Keratinocyte (primary cell): ENCODE results near the gene HELT. TPM values are rescaled to one million over a fixed set of nuclear protein-coding genes. Genes with fewer than 3 reads are reported as not detected.

ENCODE experiments used
- DNase-seq: peaks from one replicate; pipeline ENCODE4 v3.0.0-alpha.2; 2011; ENCODE audit warnings: low read depth, missing footprints, low spot score
- FAIRE-seq: peaks from 2 replicates; lab custom pipeline; 2011; peaks lifted over from hg19 to GRCh38; lab: Jason Lieb, UNC
- H2AFZ ChIP-seq: 2 replicates; pipeline ENCODE4 v1.6.0; 2012; ENCODE audit warnings: low read length, control low read depth, inconsistent platforms; ENCODE audit not compliant: control insufficient read depth
- H3K27ac ChIP-seq: 2 replicates; pipeline ENCODE4 v1.5.1; 2011; ENCODE audit warnings: low read length; ENCODE audit not compliant: control insufficient read depth, insufficient read depth
- H3K27me3 ChIP-seq: 3 replicates; pipeline ENCODE4 v1.6.0; 2011; ENCODE audit warnings: low read length; ENCODE audit not compliant: control insufficient read depth, insufficient read depth; ENCODE audit errors: extremely low read depth
- H3K36me3 ChIP-seq, 2 experiments: 2 replicates in 1 of 2; 3 replicates in 1 of 2; pipeline ENCODE4 v1.5.1; 2011; ENCODE audit warnings: low read length in 2 of 2, mild to moderate bottlenecking in 1 of 2; ENCODE audit not compliant: control insufficient read depth in 2 of 2, insufficient read depth in 2 of 2; ENCODE audit errors: extremely low read depth in 1 of 2
- H3K4me1 ChIP-seq: 3 replicates; pipeline ENCODE4 v1.5.1; 2011; ENCODE audit warnings: low read length; ENCODE audit not compliant: control insufficient read depth, insufficient read depth; ENCODE audit errors: extremely low read depth
- H3K4me2 ChIP-seq: 3 replicates; pipeline ENCODE4 v1.6.0; 2011; ENCODE audit warnings: low read depth, low read length; ENCODE audit not compliant: control insufficient read depth, insufficient read depth; ENCODE audit errors: extremely low read depth
- H3K4me3 ChIP-seq, 3 experiments: fragments of 200-600 bp in 1 of 3; sonication (generic) in 1 of 3; 2 replicates in 2 of 3; 3 replicates in 1 of 3; pipeline ENCODE4 v1.5.1; 2011 to 2016; ENCODE audit warnings: low read length in 3 of 3, mild to moderate bottlenecking in 3 of 3, control low read depth in 2 of 3, inconsistent platforms in 1 of 3, low read depth in 1 of 3, mixed read lengths in 1 of 3, mixed run types in 1 of 3, moderate library complexity in 1 of 3; ENCODE audit not compliant: control insufficient read depth in 2 of 3, insufficient read depth in 2 of 3; ENCODE audit errors: extremely low read depth in 1 of 3
- H3K79me2 ChIP-seq: 2 replicates; pipeline ENCODE4 v1.6.0; 2012; ENCODE audit warnings: low read length; ENCODE audit not compliant: control insufficient read depth, insufficient read depth
- H3K9ac ChIP-seq: 3 replicates; pipeline ENCODE4 v1.6.0; 2011; ENCODE audit warnings: low read length; ENCODE audit not compliant: control insufficient read depth, insufficient read depth; ENCODE audit errors: extremely low read depth
- H3K9me1 ChIP-seq: 3 replicates; pipeline ENCODE4 v1.6.0; 2011; ENCODE audit warnings: low read length; ENCODE audit not compliant: control insufficient read depth, insufficient read depth; ENCODE audit errors: extremely low read depth
- H3K9me3 ChIP-seq: 2 replicates; pipeline ENCODE4 v1.5.1; 2012; ENCODE audit warnings: low read depth, low read length; ENCODE audit not compliant: control insufficient read depth
- H4K20me1 ChIP-seq: 3 replicates; pipeline ENCODE4 v1.6.0; 2011; ENCODE audit warnings: low read length; ENCODE audit not compliant: control insufficient read depth, insufficient read depth; ENCODE audit errors: extremely low read depth
- EZH2 ChIP-seq: IDR thresholded peaks from one replicate; pipeline ENCODE4 v1.6.1; 2012; ENCODE audit warnings: inconsistent platforms, mild to moderate bottlenecking, low read length, moderate library complexity
- dilution Hi-C: fragments of 300-500 bp; cut with MboI; formaldehyde crosslinking; loops from one replicate; pipeline ENCODE4 v1.7.0; 2020; ENCODE audit warnings: low sequenced_read_pairs; ENCODE audit not compliant: extremely low pct_ligation_motif_present
- polyA plus RNA-seq, 5 experiments: library from polyadenylated mRNA; depleted of rRNA in 3 of 5; stranded (reverse) in 3 of 5; stranded (forward) in 1 of 5; unstranded in 1 of 5; fragments of >200 nt; gene quantifications; 1 replicate in 1 of 5; 2 replicates in 3 of 5; 3 replicates in 1 of 5; pipeline versions ENCODE4 v1.2.1 to v1.2.3, GENCODE V29; 2011 to 2012; ENCODE audit warnings: missing spikeins in 2 of 5, low read depth in 1 of 5, low replicate concordance in 1 of 5
- TF ChIP-seq, protein P1 (sequence below), 3 experiments: IDR thresholded peaks in 1 of 3; conservative IDR thresholded peaks in 1 of 3; optimal IDR thresholded peaks in 1 of 3; 2 replicates in 2 of 3; 3 replicates in 1 of 3; pipeline versions ENCODE3 to v1.5.1; 2011; ENCODE audit warnings: low read length in 3 of 3, mild to moderate bottlenecking in 3 of 3, moderate library complexity in 2 of 3, control low read depth in 1 of 3, inconsistent platforms in 1 of 3; ENCODE audit not compliant: insufficient read depth in 2 of 3; ENCODE audit errors: extremely low read depth in 1 of 3

Gene HELT
- polyA plus RNA-seq, 1 donor (not counting 4 experiments of a cell fraction or from before 2014, with no cell fraction given): not detected

DNA sequence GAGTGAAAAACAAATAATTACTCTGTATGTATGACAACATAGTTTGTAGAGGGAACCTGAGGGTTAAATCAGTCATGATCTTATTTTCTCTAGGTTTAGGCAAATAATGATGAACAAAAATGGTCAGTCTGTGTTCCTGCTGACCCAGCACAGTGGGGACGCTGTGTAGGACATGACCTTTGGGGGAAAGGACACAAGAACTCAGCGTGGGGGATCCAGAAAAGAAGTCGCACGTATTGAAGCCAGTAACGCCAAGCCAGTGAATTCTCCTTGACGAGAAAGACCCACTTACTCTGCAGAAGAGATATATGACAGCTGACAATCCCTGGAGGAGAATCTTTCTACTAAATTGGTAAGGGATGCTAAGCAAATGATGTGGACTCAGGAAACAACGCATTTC, 36.6 kb downstream of the HELT start:
- FAIRE-seq: no peak
- TF ChIP-seq EZH2: no peak
- TF ChIP-seq, protein P1, sequence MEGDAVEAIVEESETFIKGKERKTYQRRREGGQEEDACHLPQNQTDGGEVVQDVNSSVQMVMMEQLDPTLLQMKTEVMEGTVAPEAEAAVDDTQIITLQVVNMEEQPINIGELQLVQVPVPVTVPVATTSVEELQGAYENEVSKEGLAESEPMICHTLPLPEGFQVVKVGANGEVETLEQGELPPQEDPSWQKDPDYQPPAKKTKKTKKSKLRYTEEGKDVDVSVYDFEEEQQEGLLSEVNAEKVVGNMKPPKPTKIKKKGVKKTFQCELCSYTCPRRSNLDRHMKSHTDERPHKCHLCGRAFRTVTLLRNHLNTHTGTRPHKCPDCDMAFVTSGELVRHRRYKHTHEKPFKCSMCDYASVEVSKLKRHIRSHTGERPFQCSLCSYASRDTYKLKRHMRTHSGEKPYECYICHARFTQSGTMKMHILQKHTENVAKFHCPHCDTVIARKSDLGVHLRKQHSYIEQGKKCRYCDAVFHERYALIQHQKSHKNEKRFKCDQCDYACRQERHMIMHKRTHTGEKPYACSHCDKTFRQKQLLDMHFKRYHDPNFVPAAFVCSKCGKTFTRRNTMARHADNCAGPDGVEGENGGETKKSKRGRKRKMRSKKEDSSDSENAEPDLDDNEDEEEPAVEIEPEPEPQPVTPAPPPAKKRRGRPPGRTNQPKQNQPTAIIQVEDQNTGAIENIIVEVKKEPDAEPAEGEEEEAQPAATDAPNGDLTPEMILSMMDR (optimal IDR thresholded peaks at IDR 0.05 in 1 of 3, IDR thresholded peaks at IDR 0.05 in 1 of 3, conservative IDR thresholded peaks at IDR 0.05 in 1 of 3; ENCODE audit: extremely low read depth in 1 of 3, insufficient read depth in 2 of 3, low read length in 3 of 3): no peak
- dilution Hi-C loops: no loop called here

DNA sequence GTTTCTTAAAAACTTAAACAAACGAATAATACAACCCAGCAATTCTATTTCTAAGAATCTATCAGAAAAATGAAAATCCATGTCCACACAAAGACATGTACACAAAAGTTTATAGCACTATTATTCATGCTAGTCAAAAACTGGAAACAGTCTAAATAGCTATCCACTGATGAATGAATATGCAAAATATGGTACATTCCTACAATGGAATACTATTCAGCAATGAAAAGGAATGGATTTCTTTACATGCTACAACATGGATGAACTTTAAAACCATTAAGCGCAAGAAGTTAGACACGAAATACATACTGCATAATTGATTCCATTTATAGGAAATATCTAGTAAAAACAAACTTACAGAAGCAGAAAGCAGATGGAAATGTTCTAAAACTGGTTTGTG, 43.3 kb downstream of the HELT start:
- Histone ChIP-seq H3K4me1 (no peaks in the 10 kb centered on the region), H3K36me3 (no peaks in the 10 kb centered on the region), H3K4me2 (no peak overlapping the region), H3K27me3 (no peaks in the 10 kb centered on the region), H3K79me2 (no peaks in the 10 kb centered on the region), H3K4me3 (no peak overlapping the region), H2AFZ (no peak overlapping the region), H4K20me1 (no peaks in the 10 kb centered on the region), H3K27ac (no peak overlapping the region), H3K9ac (no peak overlapping the region), H3K9me3 (no peaks in the 10 kb centered on the region), H3K9me1 (no peaks in the 10 kb centered on the region)
- TF ChIP-seq, protein P1 (optimal IDR thresholded peaks at IDR 0.05 in 1 of 3, IDR thresholded peaks at IDR 0.05 in 1 of 3, conservative IDR thresholded peaks at IDR 0.05 in 1 of 3; ENCODE audit: extremely low read depth in 1 of 3, insufficient read depth in 2 of 3, low read length in 3 of 3): no peak
- TF ChIP-seq EZH2: no peak
- FAIRE-seq (peak; percentile 26), DNase-seq (no peak)
- dilution Hi-C loops: no loop called here

More for the DNA sequence above, 36.6 kb downstream of the HELT start:
- Histone ChIP-seq H3K36me3 (no peaks in the 10 kb centered on the region), H3K9me3 (no peaks in the 10 kb centered on the region), H3K9ac (no peak overlapping the region), H2AFZ (no peak overlapping the region), H3K4me2 (no peak overlapping the region), H3K4me3 (no peak overlapping the region), H3K4me1 (no peaks in the 10 kb centered on the region), H4K20me1 (no peaks in the 10 kb centered on the region), H3K9me1 (no peaks in the 10 kb centered on the region), H3K27me3 (no peaks in the 10 kb centered on the region), H3K27ac (no peak overlapping the region), H3K79me2 (no peaks in the 10 kb centered on the region)
- DNase-seq: no peak
